Transverse colon (tissue), 4 donors: ENCODE data around the gene NPPB.

Experiments
- CTCF ChIP-seq, 5 experiments: fragments of 200-600 bp in 3 of 5; fragments of 450-650 bp in 2 of 5; sonication (generic) in 3 of 5; IDR thresholded peaks; 1 replicate in 2 of 5; 2 replicates in 3 of 5; pipeline ENCODE4 v1.5.1; 2016 to 2017; ENCODE audit warnings: antibody characterized with exemption in 5 of 5, inconsistent platforms in 3 of 5, mild to moderate bottlenecking in 2 of 5, moderate library complexity in 1 of 5
- POLR2A ChIP-seq: fragments of 450-650 bp; IDR thresholded peaks from one replicate; pipeline ENCODE4 v1.6.1; 2016; ENCODE audit warnings: antibody characterized with exemption, mild to moderate bottlenecking, moderate library complexity
- POLR2AphosphoS5 ChIP-seq, 3 donors: sonication (generic); formaldehyde crosslinking; IDR thresholded peaks; one replicate each; pipeline ENCODE4 v1.6.1; 2016; ENCODE audit warnings: antibody characterized with exemption in 3 of 3

DNA sequence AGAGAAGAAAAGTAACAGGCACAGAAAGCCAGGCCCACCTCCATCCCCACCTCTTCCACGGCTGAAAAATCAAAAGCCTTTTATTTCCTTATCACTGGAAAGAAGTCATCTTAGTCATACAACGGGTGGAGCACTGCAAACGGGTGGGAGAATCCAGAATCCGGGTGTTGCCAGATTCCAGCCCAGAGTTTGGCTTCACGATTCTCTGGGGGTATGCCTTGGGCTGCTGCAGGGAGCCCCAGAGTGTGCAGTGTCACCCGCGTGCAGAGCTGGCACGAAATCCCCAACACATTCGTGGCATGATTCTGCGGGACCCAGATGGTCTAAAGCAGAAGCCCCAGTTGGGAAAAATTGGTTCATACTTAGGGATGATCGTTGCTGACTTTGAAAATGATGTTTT lies 8.6 kb downstream of the NPPB start:
- no peak for TF ChIP-seq POLR2A
- no peak for TF ChIP-seq CTCF (IDR thresholded peaks at IDR 0.05)
- no peak for TF ChIP-seq POLR2AphosphoS5 (IDR thresholded peaks at IDR 0.05)
